K562 (cell line): ENCODE results near the gene BCAS3. TPM values are rescaled to one million over a fixed set of nuclear protein-coding genes. Genes with fewer than 3 reads are reported as not detected.

Experiments
- ATAC-seq: fragments of 200-7000 bp; cut with Tn5 transposase; 3 replicates; pipeline ENCODE4 v1.9.1; 2020; ENCODE audit warnings: moderate library complexity
- BruUV-seq: library from RNA; stranded (reverse); fragments of 400-500 nt; replicated peaks from 2 replicates; lab custom pipeline; 2021; lab: Mats Ljungman, UMichigan
- CTCF ChIA-PET: fragments of 300-600 bp; formaldehyde crosslinking; extraction: SDS; loops from one replicate; lab custom pipeline; 2021; ENCODE audit warnings: low intra/inter-chr PET ratio; lab: Yijun Ruan, JAX
- POLR2A ChIA-PET: fragments of 300-600, 350-650 bp; sonication (Branson Sonifier 250); formaldehyde crosslinking; extraction: SDS; loops from one replicate; lab custom pipeline; 2021; ENCODE audit warnings: antibody characterized with exemption, inconsistent platforms; lab: Yijun Ruan, JAX
- DNase-seq, 4 experiments: peaks; one replicate each; pipeline versions ENCODE4 v3.0.0 to v3.0.0-alpha.2; 2011 to 2018; ENCODE audit warnings: low spot score in 3 of 4, mixed read lengths in 3 of 4; ENCODE audit errors: extremely low read depth in 1 of 4
- FAIRE-seq: peaks from 2 replicates; lab custom pipeline; 2011; peaks lifted over from hg19 to GRCh38; lab: Jason Lieb, UNC
- H2AFZ ChIP-seq: 2 replicates; pipeline ENCODE4 v1.6.0; 2011; ENCODE audit warnings: low read depth, low read length, control low read depth, inconsistent platforms
- H3K27ac ChIP-seq: fragments of 200-600 bp; 3 replicates; pipeline ENCODE4 v1.8.0; 2011; ENCODE audit warnings: low read depth, mild to moderate bottlenecking, control low read depth, inconsistent platforms, low read length, moderate library complexity, mixed read lengths; ENCODE audit errors: extremely low read depth
- H3K27me3 ChIP-seq, 2 experiments: fragments of 300-600 bp in 1 of 2; 2 replicates in 1 of 2; 3 replicates in 1 of 2; pipeline versions ENCODE4 v1.6.0 to v1.8.0; 2011; ENCODE audit warnings: inconsistent platforms in 2 of 2, low read length in 2 of 2, mild to moderate bottlenecking in 1 of 2, mixed read lengths in 1 of 2, moderate library complexity in 1 of 2; ENCODE audit not compliant: control insufficient read depth in 2 of 2, insufficient read depth in 2 of 2
- H3K36me3 ChIP-seq: fragments of 300-600 bp; 3 replicates; pipeline ENCODE4 v1.8.0; 2011; ENCODE audit warnings: mild to moderate bottlenecking, low read length, inconsistent platforms; ENCODE audit not compliant: control insufficient read depth, insufficient read depth
- H3K4me1 ChIP-seq, 2 experiments: fragments of 200-600 bp in 1 of 2; replicated peaks in 1 of 2; 2 replicates in 1 of 2; 3 replicates in 1 of 2; pipeline versions ENCODE4 v1.5.1 to v1.8.0; 2011; ENCODE audit warnings: inconsistent platforms in 2 of 2, low read length in 2 of 2, mild to moderate bottlenecking in 1 of 2, mixed read lengths in 1 of 2, moderate library complexity in 1 of 2; ENCODE audit not compliant: control insufficient read depth in 2 of 2, insufficient read depth in 2 of 2
- H3K4me2 ChIP-seq: 2 replicates; pipeline ENCODE4 v1.6.1; 2011; ENCODE audit warnings: low read length, control low read depth, inconsistent platforms, mixed read lengths; ENCODE audit not compliant: insufficient read depth
- H3K4me3 ChIP-seq: fragments of 200-600 bp; sonication (generic), shearing (Covaris generic); 2 replicates; pipeline ENCODE4 v1.5.1; 2016; ENCODE audit warnings: control low read depth, inconsistent platforms
- H3K79me2 ChIP-seq: fragments of 200-600 bp; 3 replicates; pipeline ENCODE4 v1.8.0; 2011; ENCODE audit warnings: low read length, inconsistent platforms; ENCODE audit not compliant: control insufficient read depth, insufficient read depth
- H3K9ac ChIP-seq, 2 experiments: 2 replicates each; pipeline versions ENCODE4 v1.6.0 to v1.6.1; 2011; ENCODE audit warnings: low read depth in 2 of 2, low read length in 2 of 2, control low read depth in 1 of 2, inconsistent platforms in 1 of 2, mild to moderate bottlenecking in 1 of 2, mixed read lengths in 1 of 2; ENCODE audit not compliant: insufficient read depth in 1 of 2
- H3K9me1 ChIP-seq: one replicate; pipeline ENCODE4 v1.6.0; 2011; ENCODE audit warnings: inconsistent platforms, mild to moderate bottlenecking, low read length, moderate library complexity; ENCODE audit not compliant: control insufficient read depth, insufficient read depth
- H3K9me3 ChIP-seq: replicated peaks from 2 replicates; pipeline ENCODE4 v1.5.1; 2011; ENCODE audit warnings: low read depth, low read length, inconsistent platforms; ENCODE audit not compliant: control insufficient read depth, insufficient read depth
- H4K20me1 ChIP-seq: replicated peaks from 2 replicates; pipeline ENCODE4 v1.6.1; 2011; ENCODE audit warnings: low read length, inconsistent platforms, mixed read lengths; ENCODE audit not compliant: control insufficient read depth, insufficient read depth
- WGBS: fragments of 100-300 bp; shearing (Covaris generic); methylation state at CpG from one replicate; pipeline ENCODE4 v1.1.6; 2016; ENCODE audit warnings: low coverage, mixed read lengths; ENCODE audit not compliant: insufficient coverage; ENCODE audit errors: missing lambda C conversion rate; 5-methylcytosine and 5-hydroxymethylcytosine counted together
- in situ Hi-C: fragments of 300-500 bp; cut with MboI; formaldehyde crosslinking; loops from 4 replicates; pipeline ENCODE4 v1.15.0; 2018; ENCODE audit warnings: inconsistent platforms, mixed read lengths
- intact Hi-C: fragments of 100-400 bp; cut with micrococcal nuclease; formaldehyde crosslinking; loops from 2 replicates; pipeline ENCODE4 v1.14.2; 2022
- polyA plus RNA-seq, 8 experiments: library from polyadenylated mRNA; depleted of rRNA in 4 of 8; stranded (reverse) in 5 of 8; unstranded in 3 of 8; fragments of >200 nt; fragmentation: Nextera tagmentation in 2 of 8; fragmentation: Illumina TruSeq in 1 of 8; extraction: Ambion mirVana in 2 of 8; extraction: Trizol in 1 of 8; gene quantifications; 2 replicates each; pipeline versions ENCODE4 v1.2.1 to v1.2.3, GENCODE V29; 2011 to 2014; ENCODE audit warnings: inconsistent platforms in 1 of 8, missing spikeins in 1 of 8
- total RNA-seq, 7 experiments: library from RNA; depleted of rRNA in 6 of 7; stranded (reverse); fragments of >200 nt in 6 of 7; fragmentation: Illumina TruSeq in 2 of 7; extraction: Trizol in 2 of 7; gene quantifications; 2 replicates each; pipeline versions ENCODE4 v1.2.1 to v1.2.3, GENCODE V29; 2011 to 2021; ENCODE audit warnings: low replicate concordance in 1 of 7
- TF ChIP-seq, protein P1 (sequence below): fragments of 200-800 bp; sonication (Bioruptor generic); IDR thresholded peaks from 2 replicates; pipeline ENCODE4 v1.6.1; 2017; ENCODE audit warnings: missing genetic modification characterization, missing compliant biosample characterization
- TF ChIP-seq, protein P2 (sequence below), 3 experiments: fragments of 200-800 bp in 1 of 3; fragments of 250-450 bp in 1 of 3; fragments of 450-650 bp in 1 of 3; sonication (Bioruptor Pico) in 1 of 3; sonication (Bioruptor generic) in 1 of 3; formaldehyde crosslinking in 1 of 3; IDR thresholded peaks; 2 replicates each; pipeline versions ENCODE4 v1.6.1 to v1.8.0; 2016 to 2022; ENCODE audit warnings: mild to moderate bottlenecking in 2 of 3, missing genetic modification characterization in 2 of 3, missing compliant biosample characterization in 1 of 3, moderate library complexity in 1 of 3

BCAS3 gene
- total and polyA plus RNA-seq, 9 of the 15 experiments (the other 6 are each of a cell fraction or from before 2014, with no cell fraction given) = 1.9 to 5.5 (median 3.5) TPM

DNA sequence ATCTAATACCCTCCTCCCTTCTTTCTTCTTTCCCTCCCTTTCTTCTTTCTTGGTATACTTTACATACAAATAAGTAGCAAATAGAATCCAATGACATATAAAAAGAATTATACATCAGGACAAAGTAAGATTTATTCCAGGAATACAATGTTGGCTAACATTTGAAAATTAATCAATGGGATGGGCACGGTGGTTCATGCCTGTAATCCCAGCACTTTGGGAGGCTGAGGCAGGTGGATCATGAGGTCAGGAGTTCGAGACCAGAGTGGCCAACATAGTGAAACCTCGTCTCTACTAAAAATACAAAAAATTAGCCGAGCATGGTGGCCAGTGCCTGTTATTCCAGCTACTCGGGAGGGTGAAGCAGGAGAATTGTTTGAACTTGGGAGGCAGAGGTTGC is 72.1 kb downstream of the BCAS3 start:
- H3K27me3 ChIP-seq = no peaks in the 10 kb centered on the region; a peak in 1 of 5 replicates
- H2AFZ ChIP-seq = no peak overlapping the region
- POLR2A ChIA-PET = no interaction called here
- DNase-seq = no peak
- CTCF ChIA-PET = no interaction called here
- H3K4me2 ChIP-seq = no peak overlapping the region
- in situ Hi-C loops (no loop called here), intact Hi-C loops (no loop called here)
- H3K9me1 ChIP-seq = no peaks in the 10 kb centered on the region
- H3K4me3 ChIP-seq = no peak overlapping the region
- TF ChIP-seq, protein P1, sequence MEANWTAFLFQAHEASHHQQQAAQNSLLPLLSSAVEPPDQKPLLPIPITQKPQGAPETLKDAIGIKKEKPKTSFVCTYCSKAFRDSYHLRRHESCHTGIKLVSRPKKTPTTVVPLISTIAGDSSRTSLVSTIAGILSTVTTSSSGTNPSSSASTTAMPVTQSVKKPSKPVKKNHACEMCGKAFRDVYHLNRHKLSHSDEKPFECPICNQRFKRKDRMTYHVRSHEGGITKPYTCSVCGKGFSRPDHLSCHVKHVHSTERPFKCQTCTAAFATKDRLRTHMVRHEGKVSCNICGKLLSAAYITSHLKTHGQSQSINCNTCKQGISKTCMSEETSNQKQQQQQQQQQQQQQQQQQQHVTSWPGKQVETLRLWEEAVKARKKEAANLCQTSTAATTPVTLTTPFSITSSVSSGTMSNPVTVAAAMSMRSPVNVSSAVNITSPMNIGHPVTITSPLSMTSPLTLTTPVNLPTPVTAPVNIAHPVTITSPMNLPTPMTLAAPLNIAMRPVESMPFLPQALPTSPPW (CRISPR knock-in tag) = no peak
- TF ChIP-seq, protein P2, sequence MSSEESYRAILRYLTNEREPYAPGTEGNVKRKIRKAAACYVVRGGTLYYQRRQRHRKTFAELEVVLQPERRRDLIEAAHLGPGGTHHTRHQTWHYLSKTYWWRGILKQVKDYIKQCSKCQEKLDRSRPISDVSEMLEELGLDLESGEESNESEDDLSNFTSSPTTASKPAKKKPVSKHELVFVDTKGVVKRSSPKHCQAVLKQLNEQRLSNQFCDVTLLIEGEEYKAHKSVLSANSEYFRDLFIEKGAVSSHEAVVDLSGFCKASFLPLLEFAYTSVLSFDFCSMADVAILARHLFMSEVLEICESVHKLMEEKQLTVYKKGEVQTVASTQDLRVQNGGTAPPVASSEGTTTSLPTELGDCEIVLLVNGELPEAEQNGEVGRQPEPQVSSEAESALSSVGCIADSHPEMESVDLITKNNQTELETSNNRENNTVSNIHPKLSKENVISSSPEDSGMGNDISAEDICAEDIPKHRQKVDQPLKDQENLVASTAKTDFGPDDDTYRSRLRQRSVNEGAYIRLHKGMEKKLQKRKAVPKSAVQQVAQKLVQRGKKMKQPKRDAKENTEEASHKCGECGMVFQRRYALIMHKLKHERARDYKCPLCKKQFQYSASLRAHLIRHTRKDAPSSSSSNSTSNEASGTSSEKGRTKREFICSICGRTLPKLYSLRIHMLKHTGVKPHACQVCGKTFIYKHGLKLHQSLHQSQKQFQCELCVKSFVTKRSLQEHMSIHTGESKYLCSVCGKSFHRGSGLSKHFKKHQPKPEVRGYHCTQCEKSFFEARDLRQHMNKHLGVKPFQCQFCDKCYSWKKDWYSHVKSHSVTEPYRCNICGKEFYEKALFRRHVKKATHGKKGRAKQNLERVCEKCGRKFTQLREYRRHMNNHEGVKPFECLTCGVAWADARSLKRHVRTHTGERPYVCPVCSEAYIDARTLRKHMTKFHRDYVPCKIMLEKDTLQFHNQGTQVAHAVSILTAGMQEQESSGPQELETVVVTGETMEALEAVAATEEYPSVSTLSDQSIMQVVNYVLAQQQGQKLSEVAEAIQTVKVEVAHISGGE (CRISPR knock-in tag; IDR thresholded peaks at IDR 0.05) = peak in 1 of 3 experiments; percentile 91; a peak in 2 of 6 replicates
- TF ChIP-seq, all 486 proteins: peak for 1
- FAIRE-seq (no peak), ATAC-seq (no peak)
- Histone ChIP-seq H3K4me1 (no peaks in the 10 kb centered on the region), H3K9ac (no peak overlapping the region), H3K36me3 (no peaks in the 10 kb centered on the region), H3K79me2 (no peaks in the 10 kb centered on the region), H3K9me3 (peaks cover 3% of the 10 kb centered on the region; the same call in 1 of the 2 replicates), H4K20me1 (no peaks in the 10 kb centered on the region), H3K27ac (no peak overlapping the region)
- BruUV-seq = no TSS peak
- WGBS = 3% methylated on average over 5 of the region's 5 CpGs
